T-helper 1 cell (primary cell): Measurements from ENCODE around the gene GPR55.
A peak's percentile ranks its signal among the peaks of the same experiment; 100 is the strongest.

Source experiments
- DNase-seq, 5 donors: peaks; one replicate each; pipeline ENCODE4 v3.0.0-alpha.2; 2012 to 2020

Gene GPR55

DNA sequence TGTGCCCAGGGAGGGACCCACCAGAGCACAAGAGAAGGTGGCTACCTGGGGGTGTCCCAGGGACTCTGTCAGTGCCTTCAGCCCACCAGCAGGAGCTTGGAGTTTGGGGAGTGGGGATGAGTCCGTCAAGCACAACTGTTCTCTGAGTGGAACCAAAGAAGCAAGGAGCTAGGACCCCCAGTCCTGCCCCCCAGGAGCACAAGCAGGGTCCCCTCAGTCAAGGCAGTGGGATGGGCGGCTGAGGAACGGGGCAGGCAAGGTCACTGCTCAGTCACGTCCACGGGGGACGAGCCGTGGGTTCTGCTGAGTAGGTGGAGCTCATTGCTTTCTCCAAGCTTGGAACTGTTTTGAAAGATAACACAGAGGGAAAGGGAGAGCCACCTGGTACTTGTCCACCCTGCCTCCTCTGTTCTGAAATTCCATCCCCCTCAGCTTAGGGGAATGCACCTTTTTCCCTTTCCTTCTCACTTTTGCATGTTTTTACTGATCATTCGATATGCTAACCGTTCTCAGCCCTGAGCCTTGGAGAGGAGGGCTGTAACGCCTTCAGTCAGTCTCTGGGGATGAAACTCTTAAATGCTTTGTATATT lies 46.3 kb downstream of the GPR55 start:
- no peak for DNase-seq

DNA sequence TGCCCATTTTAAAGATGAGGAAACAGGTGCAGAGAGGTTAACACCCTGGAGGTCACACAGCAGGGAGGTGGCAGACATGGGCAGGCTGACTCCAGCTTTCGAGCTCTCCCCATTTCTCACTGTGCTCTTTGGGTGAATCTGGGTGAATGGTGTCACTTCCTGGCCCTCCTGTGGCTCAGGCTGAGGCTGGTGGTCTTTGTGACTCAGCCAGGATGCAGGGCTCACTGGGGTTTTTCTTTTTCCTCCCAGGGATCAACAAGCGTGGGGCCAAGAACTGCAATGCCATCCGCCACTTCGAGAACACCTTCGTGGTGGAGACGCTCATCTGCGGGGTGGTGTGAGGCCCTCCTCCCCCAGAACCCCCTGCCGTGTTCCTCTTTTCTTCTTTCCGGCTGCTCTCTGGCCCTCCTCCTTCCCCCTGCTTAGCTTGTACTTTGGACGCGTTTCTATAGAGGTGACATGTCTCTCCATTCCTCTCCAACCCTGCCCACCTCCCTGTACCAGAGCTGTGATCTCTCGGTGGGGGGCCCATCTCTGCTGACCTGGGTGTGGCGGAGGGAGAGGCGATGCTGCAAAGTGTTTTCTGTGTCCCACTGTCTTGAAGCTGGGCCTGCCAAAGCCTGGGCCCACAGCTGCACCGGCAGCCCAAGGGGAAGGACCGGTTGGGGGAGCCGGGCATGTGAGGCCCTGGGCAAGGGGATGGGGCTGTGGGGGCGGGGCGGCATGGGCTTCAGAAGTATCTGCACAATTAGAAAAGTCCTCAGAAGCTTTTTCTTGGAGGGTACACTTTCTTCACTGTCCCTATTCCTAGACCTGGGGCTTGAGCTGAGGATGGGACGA lies 47.1 kb downstream of the GPR55 start:
- DNase-seq = no peak

DNA sequence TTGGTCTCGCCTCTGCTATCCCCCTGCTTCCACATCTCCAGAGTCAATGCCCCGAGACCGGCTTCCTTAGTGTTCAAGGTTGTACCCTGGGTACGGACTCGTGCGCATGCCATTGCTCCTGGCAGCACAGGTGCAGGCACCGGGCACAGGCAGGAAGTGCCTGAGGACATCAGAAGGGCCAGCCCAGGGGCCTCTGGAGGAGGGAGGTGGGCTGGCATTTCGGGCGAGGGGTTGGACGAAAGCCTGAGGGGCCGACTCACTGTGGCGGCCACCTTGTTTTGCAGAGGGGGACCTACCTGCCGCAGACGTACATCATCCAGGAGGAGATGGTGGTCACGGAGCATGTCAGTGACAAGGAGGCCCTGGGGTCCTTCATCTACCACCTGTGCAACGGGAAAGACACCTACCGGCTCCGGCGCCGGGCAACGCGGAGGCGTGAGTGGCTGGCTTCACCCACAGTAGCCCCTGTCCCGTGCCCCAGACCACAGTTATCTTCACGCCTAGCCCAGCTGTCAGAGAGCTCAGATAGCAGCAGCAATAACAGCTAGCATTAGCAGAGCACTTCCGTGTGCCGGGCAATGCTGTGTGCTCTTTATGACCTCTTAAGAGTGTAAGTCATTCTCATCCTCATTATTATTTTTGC lies 47.8 kb downstream of the GPR55 start:
- no peak for DNase-seq

DNA sequence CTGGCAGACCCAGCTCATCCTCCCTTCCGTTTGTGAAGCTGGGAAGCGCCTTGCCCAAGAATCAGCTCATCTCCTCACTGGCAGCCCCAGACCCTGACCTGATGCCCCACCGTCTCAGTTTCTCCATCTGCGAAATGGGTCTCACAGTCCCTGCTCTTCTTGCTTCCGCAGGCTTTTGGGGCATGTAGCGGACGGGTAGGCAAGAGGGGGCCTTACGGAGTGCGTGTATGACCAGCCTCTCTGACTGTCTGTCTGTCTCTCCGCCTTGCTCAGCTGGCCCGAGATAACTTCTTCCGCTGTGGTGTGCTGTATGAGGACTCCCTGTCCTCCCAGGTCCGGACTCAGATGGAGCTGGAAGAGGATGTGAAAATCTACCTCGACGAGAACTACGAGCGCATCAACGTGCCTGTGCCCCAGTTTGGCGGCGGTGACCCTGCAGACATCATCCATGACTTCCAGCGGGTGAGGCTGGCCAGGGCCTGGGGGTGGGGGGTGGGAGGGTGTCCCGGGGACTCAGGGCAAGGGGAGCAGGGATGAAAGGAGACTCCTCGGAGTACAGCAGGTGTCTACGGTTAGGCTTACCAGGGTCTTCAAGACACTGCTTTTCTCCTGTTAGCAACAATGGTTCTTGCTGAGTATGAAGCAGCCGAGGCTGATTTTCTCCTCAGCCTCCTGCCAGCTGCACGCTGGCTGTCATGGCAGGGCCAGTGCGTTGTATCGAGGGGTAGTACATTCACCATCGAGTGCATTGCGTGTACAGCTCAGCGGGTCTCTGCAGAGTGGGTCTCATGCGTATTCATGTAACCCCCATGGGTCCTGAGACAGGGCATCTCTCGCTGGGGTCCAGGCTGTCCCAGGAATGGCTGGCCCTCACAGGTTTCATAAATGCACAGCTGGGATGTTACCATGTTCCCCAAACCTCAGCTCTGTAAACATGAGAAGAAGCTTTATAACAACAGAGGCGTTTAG lies 49.4 kb downstream of the GPR55 start:
- no peak for DNase-seq

DNA sequence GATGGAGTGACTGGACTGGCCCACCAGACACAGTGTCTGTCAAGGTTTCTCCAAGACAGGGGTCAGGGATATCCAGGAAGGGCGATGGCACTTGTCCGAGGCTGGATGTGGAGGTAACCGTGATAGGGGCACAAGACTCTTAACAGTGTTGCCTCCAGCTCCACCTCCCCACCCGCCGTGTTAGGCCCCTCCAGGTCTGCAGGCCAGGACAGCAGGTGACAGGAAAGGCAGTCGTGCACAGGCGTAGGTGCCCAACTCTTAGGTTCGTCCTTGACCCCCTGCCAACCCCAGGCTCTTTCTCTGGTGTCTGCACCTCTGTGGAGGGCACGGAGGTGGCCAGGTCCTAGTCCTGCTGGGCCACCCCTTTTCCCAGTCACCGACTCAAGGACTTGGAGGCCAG lies 50.2 kb downstream of the GPR55 start:
- no peak for DNase-seq

DNA sequence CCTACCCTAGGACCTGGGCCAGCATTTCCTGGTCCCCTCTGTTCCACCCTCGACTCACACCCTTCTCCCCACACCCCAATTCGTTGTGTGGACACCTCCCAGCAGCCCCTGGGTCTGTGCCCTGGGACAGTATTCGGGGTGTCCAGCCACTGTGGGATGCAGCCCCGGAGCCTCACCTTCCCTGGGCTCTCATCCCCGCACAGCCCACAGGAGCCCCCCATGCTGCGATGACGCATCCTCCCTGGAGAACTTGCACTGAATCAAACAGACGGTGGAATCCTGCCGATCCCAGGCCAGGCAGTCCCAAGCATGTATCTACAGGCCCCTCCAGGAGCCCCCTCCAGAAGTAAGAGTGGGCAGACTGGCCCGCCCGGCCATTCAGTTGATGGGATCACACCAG lies 50.6 kb downstream of the GPR55 start:
- DNase-seq = no peak

DNA sequence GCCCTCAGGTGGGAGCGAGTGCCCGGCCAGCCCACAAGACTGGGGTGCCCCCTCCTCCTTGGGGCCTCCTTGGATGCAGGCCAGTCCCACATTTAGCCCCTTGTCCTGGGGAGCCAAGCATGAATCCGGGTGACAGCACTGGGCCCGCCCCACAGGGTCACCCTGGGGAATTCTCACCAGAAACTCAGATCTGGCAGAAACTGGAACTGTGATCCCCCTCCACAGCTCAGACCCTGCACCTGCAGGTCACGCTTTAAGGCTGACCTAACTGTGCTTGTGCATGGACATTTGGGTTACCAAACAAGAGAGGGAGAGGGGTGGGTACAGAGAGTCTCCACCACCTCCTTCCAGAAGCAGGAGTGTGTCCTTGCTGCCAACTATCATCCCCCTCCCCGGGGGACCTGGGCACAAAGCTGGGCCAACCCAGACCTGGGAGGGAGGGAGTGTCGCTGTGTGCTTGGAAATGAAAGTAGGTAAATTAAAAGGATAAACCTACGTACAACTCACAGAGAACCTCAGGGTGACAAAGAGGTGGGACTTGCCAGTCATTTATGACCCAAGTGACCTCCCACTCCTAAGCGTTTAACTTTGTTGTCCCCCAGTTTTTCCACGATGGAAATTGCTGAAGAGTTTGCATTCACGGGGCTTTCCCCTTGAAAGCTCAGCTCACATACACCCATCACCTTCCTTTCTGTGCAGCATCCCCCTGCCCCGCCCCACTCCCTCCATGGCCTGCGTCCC lies 51.2 kb downstream of the GPR55 start:
- DNase-seq = no peak

DNA sequence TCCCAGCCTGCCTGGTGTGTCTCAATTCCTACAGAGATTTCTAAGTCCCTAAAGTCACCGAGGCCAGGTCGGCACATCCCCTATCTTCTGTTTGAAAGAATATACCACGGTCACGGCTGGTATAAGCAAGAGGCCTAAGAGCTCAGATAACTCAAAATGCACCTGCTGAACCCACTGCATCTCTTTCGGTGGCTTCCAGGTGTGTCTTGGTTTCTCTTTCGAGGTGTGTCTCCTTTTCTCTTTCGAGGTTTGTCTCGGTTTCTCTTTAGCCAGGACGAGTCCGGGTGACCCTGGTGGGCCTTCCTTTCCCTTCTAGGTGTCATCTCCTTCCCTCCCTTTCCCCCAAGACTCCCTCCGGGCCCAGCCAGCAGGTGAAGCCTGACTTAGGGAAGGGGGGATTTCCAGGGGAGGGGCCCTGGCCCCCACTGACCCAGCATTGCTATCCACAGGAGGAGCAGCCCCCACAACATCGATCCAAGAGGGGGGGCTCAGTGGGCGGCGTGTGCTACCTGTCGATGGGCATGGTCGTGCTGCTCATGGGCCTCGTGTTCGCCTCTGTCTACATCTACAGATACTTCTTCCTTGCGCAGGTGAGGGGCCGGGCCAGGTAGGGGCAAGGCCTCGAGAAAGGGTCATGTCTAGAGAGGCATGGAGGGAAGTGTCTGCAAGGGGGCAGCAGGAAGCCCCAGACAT lies 51.9 kb downstream of the GPR55 start:
- peak in 1 of 5 donors; percentile 33 for DNase-seq

DNA sequence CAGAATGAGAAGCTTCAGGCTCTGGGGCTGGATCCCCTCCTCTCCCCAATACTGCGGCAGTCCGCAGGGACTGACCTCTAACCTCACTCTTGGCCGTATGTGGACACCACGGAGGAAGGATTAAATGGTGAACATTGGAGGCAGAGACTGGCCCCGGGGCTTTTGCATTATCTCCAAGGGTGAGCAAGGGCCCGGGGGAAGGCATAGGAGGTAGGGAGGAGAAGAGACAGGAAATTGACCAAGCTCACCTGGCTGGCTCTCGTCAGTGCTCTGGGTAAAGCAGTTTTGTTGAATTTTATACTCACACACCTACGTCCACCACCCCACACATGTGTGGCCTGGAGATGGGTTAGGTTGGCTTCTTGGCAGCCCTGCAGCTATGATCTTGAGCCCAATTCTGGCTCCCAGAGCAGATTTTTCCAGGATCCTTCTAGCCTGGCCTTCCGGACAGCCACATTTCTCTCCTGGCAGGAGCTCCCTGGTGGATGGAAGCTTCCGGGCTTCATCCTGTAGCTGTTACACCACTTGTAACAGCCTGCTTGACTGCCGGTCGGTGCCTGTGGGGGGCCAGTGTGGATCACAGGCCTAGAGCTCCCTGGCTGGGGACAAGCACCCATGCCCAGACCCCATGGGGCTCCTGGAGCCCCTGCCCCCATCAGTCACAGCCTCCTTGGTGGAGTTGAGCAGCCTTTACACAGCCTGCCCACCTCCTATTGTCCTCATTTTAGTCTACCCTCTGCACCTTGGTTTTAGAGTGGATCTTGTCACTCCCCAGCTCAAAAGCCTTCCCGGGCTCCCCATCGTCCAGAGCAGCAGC lies 52.7 kb downstream of the GPR55 start:
- DNase-seq = no peak

DNA sequence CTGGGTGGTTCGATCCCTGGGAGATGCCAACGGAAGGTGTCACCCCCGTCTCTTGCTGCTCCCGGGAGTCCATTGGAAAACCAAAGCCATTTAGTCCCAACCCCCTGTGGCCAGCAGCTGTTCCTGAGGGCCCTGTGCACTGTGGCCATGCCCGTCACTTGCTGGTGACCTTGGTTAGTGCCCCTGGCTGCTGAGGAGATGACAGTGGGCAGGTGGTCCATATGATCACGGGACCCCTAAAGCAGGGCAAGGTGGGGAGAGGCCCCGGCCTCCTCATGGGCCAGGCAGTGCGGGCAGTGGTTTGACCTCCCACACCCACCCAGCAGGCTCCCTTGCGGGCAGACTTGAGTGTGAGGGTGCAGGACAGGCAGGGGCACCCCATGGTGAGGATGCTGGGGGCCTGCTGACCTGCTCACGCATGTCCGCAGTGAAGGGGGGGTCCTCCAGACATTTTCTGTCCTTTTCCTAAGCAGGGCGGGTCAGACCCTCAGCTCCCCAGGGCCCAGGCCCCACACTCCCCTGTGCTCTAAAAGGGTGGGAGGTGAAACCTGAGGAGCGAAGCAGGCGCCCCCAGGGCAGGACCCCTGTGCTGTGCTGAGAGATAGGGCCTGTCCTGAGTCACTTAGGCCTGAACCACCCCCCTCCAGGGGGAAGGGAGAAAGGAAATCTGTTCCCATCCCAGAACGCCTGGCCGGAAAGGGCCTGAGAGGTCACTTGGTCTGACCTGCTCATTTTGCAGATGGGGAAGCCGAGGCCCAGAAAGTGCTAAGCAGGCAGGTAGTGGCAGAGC lies 53.5 kb downstream of the GPR55 start:
- no peak for DNase-seq

DNA sequence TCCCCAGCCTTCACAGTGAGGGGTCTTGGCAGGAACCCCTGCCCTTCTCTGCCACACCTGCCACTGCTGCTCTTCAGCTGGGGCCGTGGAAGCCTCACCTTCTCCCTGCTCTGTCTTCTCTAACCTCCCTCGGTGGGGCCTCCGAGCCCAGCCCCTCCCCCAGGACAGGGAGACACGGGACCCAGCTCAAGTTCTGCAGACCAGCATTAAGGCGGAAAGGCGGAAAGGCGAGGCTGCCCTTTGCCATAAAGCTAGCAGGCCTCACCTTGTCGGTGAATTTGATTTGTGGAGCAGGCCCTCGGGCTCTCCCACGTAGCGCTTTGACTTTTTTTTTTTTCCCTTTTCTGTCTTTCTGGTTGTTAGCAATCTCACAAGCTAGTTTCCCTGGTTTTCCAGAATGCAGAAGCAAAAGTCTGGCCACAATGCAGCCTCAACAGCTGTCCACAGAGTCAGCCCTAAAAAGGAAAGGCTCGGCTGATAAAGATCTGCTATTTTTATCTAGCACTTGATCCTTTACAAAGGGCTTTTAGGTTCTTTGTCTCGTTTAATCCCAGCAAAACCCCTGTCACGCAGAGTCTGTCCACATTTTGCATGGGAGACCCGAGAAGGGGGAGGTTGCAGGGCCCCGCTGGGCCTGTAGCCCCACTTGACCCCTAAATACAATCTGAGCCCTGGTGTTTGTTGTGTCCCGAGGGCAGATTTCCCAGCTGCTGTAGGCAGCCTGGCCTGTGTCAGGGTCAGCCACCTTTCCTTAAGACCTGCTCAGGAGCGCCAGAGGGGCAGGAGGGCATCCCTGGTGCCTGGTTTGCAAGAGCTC lies 54.3 kb downstream of the GPR55 start:
- DNase-seq = no peak

DNA sequence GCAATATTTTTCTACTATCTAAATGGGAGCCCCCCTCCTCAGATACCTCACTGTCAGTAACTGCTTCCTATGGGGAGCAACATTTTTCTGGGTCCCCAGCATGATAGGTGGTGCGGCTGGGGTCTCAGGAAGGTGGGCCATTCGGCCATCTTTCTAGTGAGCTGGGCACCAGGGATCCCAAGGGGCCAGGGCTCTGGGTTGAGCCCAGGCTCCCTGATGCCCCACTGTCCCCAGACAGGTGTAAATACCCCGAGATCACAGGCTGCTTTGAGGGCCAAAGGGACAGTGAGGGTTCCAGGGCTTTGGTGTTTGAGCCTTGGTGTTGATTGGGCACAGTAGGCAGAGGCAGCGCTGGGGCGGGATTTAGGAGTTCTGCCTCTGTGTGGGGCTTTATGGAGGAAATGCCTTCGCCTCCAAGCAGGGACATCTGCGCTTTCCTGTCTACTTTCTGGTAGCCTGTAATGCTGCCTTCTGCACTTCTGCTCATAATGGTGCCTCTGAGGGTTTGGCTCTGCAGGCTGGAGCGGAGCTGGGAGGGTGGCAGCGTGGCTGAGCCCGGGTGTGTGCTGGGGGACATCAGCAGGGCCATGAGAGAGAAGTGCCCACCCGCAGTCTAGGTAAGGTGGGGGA lies 55.0 kb downstream of the GPR55 start:
- DNase-seq = no peak

DNA sequence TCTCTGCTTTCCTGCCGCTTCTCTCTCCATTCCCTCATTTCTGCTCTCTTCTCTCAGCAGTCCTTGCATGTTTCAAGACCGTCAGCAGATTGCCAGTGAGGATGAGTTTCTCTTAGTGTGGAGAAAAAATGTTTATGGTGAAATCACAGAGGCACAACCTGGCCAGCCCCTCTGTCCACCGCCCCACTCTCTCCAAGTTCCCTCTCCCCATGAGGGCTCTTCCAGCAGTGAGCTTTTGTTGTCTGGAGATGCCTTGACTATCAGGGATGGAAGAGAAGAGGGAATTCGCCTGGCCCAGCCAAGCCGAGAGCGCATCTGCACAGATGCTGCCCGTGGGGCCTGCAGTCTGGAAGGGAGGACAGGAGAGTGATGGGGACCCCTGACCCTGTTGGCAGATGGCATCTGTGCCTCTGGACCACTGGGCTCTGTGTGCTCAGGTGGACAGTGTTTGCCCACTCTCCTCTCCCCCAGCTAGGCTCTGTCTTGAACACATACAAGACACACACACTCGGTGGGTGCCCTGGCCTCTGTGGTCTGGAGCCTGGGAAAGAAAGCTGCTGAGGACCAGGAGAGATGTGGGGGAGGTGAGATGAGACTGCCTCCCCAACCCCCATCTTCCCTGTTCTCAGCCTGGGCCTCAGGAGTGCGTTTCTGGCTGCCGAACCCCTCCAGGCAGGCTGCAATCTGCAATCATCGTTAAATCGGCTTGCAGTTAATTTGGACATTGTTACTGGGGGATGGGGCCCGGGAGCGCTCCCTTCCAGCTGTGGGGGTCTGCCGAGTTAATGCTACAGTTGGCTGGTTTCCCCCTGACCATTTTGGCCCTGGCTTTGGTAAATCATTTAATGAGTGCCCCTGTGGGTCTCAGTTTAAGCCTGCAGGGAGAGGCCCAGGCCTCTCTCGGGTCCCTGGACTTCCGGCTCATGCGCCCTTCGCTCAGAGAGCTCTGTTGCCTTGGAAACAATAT lies 55.8 kb downstream of the GPR55 start:
- DNase-seq = no peak

DNA sequence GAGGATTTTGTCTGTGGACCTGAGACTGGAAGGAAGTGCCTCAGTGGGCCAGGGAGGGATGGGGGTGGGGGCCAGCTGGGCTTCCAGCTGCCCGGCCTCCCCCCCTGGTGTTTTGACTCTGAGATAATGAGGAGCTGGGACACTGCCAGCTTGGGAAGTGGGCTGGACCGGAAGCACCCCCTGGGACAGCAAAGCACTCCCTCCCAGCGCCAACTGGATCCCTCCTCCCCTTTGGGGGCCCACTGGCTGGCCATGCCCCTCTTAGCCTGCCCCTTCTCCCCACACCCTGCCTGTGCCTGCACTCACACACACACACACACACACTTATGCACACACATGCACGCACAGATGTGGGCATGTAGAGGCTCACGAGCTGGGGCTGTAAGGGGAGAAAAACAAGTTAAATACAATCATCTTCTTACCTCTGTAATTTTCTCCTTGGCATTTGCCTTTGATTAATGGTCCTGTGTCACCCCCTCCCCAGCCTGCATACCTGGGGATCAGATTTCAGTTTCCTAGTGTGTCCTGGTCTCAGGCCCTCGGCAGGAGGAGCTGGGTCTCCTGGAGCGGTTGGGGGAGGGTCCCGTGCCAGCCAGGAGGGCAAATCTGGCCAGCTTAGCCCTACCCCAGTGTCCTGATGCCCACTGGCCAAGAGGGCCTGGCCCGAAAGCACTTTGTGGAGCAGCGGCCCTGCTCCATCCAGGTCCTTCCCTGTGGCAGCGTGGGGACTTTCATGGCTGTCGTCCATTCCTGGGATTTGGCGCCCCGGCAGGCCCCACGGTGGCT lies 56.7 kb downstream of the GPR55 start:
- no peak for DNase-seq

DNA sequence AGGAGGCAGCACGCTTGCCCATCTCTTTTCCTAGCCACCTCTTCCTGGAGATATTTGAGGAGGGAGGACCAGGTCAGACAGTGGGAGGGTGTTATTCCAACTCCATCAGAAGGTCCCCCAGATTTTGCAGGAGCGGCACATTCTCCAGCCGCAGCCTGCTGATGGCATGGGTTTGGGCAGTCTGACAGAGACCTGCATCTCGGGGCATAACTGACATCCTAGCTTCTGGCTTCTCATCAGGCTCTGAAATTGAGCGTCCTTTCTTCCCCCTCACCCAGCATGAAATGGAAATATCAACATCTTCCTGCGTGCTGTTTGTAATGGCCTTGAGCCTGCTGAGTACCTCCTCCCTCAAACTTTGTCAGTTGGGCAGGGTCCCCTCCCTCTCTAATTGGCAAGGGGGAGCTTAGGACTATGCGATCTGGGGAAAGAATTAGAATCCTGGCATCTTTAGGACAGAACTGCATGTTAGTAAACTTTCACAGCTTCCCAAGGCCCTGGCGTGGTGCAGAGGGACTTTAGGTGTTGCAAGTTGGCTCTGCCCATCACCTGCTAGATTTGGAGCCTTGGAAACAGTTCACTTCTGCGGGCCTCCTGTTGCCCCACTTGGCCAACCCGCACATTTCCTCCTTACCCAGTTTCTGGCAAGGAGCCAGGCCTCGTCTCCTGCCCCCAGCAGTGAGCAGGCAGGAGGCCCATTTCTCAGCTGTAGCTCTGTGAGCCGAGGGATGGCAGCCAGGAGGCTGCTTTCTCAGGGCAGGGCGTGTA lies 58.1 kb downstream of the GPR55 start:
- peak; percentile 48 to 72 (median 57) for DNase-seq
